ENCODE measurements around the gene KIF2A. TPM values are rescaled to one million over a fixed set of nuclear protein-coding genes. Genes with fewer than 3 reads are reported as not detected.

The KIF2A gene
- total RNA-seq, 1 experiment from 2014 or later, result 86.1 TPM

DNA sequence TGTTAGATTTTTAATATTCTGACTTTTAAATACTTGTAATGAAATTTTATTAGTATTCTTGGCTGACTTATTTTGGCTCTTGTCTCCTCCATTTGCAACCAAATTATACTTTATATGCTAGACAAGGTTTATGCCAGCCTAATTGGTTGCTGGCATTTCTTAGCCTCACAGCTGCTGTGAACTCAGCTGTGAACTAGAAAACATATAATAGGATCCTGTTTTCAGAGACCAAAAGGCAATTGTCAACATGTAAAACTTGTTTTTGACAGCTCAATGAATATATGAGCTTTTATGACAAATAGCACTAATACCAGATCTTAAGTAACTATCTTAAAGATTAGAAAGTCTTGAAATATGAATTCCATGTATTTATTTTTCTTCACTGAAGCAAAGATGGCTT is 25.9 kb downstream of the KIF2A start:
- no peaks in the 10 kb centered on the region for H3K4me1 ChIP-seq (ENCODE audit: insufficient read depth, low read length)
- H3K56ac ChIP-seq (ENCODE audit: insufficient read length, low read depth, low read length), result no peak overlapping the region
- H3K27ac ChIP-seq (ENCODE audit: insufficient read length, low read depth, low read length), result no peak overlapping the region
- H3K27me3 Mint-ChIP-seq (ENCODE audit: low read depth), result no peaks in the 10 kb centered on the region
- H3K79me1 ChIP-seq (ENCODE audit: insufficient read depth, low read depth, low read length, poor library complexity, severe bottlenecking), result peaks cover 13% of the 10 kb centered on the region
- no peak overlapping the region for H4K5ac ChIP-seq (ENCODE audit: insufficient read length, low read depth, low read length)
- H3K23me2 ChIP-seq (ENCODE audit: insufficient read length, low read depth, low read length, poor library complexity, severe bottlenecking), result no peaks in the 10 kb centered on the region
- no peak overlapping the region for H3K9ac ChIP-seq (ENCODE audit: extremely low read depth, insufficient read length, low read length)
- H2BK5ac ChIP-seq (ENCODE audit: insufficient read length, low read length), result no peak overlapping the region
- no peak overlapping the region for H2BK20ac ChIP-seq (ENCODE audit: low read depth, low read length, poor library complexity, severe bottlenecking)
- H3K4me2 ChIP-seq (ENCODE audit: insufficient read depth, insufficient read length, low read length), result no peak overlapping the region
- no peak overlapping the region for H2BK12ac ChIP-seq (ENCODE audit: insufficient read length, low read depth, low read length)
- H4K91ac ChIP-seq (ENCODE audit: insufficient read length, low read depth, low read length), result no peak overlapping the region
- no peaks in the 10 kb centered on the region for H3K9me3 ChIP-seq (ENCODE audit: control insufficient read depth, low read depth, low read length)
- no peak overlapping the region for H4K8ac ChIP-seq (replicated peaks; ENCODE audit: insufficient read length, low read depth, low read length)
- H3K9me3 Mint-ChIP-seq, result no peaks in the 10 kb centered on the region
- no peaks in the 10 kb centered on the region for H4K20me1 ChIP-seq (ENCODE audit: control insufficient read depth, insufficient read depth, insufficient read length)
- DNase-seq, result no peak
- no peaks in the 10 kb centered on the region for H3K27me3 ChIP-seq (ENCODE audit: insufficient read depth, low read length)
- H3T11ph ChIP-seq (ENCODE audit: low read length), result no peak overlapping the region
- no peak overlapping the region for H2BK120ac ChIP-seq (ENCODE audit: low read depth, low read length, poor library complexity, severe bottlenecking)
- H2AK5ac ChIP-seq (ENCODE audit: insufficient read length, low read length), result no peak overlapping the region
- no peak overlapping the region for H3K27ac Mint-ChIP-seq
- no peak overlapping the region for H2AFZ ChIP-seq (ENCODE audit: low read length)
- no peak overlapping the region for H2BK15ac ChIP-seq (ENCODE audit: low read depth, low read length)
- no peak overlapping the region for H3K23ac ChIP-seq (ENCODE audit: insufficient read length, low read depth, low read length)
- TF ChIP-seq, protein P1, sequence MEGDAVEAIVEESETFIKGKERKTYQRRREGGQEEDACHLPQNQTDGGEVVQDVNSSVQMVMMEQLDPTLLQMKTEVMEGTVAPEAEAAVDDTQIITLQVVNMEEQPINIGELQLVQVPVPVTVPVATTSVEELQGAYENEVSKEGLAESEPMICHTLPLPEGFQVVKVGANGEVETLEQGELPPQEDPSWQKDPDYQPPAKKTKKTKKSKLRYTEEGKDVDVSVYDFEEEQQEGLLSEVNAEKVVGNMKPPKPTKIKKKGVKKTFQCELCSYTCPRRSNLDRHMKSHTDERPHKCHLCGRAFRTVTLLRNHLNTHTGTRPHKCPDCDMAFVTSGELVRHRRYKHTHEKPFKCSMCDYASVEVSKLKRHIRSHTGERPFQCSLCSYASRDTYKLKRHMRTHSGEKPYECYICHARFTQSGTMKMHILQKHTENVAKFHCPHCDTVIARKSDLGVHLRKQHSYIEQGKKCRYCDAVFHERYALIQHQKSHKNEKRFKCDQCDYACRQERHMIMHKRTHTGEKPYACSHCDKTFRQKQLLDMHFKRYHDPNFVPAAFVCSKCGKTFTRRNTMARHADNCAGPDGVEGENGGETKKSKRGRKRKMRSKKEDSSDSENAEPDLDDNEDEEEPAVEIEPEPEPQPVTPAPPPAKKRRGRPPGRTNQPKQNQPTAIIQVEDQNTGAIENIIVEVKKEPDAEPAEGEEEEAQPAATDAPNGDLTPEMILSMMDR (conservative IDR thresholded peaks at IDR 0.05), result no peak
- peaks cover 10 to 18% (median 13%) of the 10 kb centered on the region in 3 experiments; a peak in 5 of 7 replicates for H3K36me3 Mint-ChIP-seq (ENCODE audit: insufficient read depth in 1 of 3, low read depth in 3 of 3)
- H3K4ac ChIP-seq (ENCODE audit: low read depth, low read length), result no peak overlapping the region
- H3K18ac ChIP-seq (ENCODE audit: insufficient read length, low read depth, low read length), result no peak overlapping the region
- peaks cover 14% of the 10 kb centered on the region; the same call in 1 of the 2 replicates for H3K79me2 ChIP-seq (ENCODE audit: insufficient read depth, low read length)
- no peak overlapping the region for H3K14ac ChIP-seq (ENCODE audit: insufficient read depth, low read length)
- peaks cover 7 to 13% of the 10 kb centered on the region in 2 experiments; a peak in 3 of 4 replicates for H3K4me1 Mint-ChIP-seq
- H3K4me3 Mint-ChIP-seq, result no peak overlapping the region

All from H9 (cell line).